ENCODE data around the gene CYP4F12. TPM values are rescaled to one million over a fixed set of nuclear protein-coding genes. Genes with fewer than 3 reads are reported as not detected.

The CYP4F12 gene
- total and polyA plus RNA-seq, 2 donors (not counting 3 experiments of a cell fraction or from before 2014, with no cell fraction given): not detected

DNA sequence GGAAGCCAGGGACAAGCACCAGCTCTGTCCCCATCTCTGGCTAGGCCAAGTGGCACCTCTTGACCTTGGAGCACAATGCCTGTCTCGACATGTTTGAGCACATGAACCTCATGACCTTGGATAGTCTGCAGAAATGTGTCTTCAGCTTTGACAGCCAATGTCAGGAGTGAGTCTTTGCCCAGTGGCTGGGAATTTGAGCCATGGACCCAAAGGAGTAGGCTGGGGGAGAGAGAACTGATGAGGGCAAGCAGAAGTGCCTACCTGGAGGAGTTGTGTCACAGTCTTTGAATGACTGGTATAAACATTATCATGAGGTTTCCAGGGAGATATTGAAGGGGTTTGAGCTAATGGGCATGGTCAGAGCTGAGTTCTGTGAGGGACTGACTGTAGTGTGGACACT, 6.7 kb upstream of the CYP4F12 start:
- no peak for TF ChIP-seq POLR2A (IDR thresholded peaks at IDR 0.05; ENCODE audit: low read depth, low read length)
- no peak for TF ChIP-seq JUN (IDR thresholded peaks at IDR 0.05; ENCODE audit: borderline replicate concordance, insufficient read depth, insufficient read length, low read depth)
- no peak for TF ChIP-seq GATA2 (IDR thresholded peaks at IDR 0.05; ENCODE audit: insufficient read depth, insufficient read length, low read depth, low read length)
- TF ChIP-seq FOS (IDR thresholded peaks at IDR 0.05; ENCODE audit: borderline replicate concordance, insufficient read depth, low read length): no peak
- no peak for TF ChIP-seq EZH2 (IDR thresholded peaks at IDR 0.05; ENCODE audit: borderline replicate concordance, low read depth, low read length, severe bottlenecking)
- no peak for TF ChIP-seq CTCF (IDR thresholded peaks at IDR 0.05; ENCODE audit: extremely low read depth in 1 of 2, insufficient read depth in 1 of 2, low read depth in 1 of 2, low read length in 2 of 2)
- no peak for TF ChIP-seq MYC (IDR thresholded peaks at IDR 0.05; ENCODE audit: low read depth, low read length)
- no peak for TF ChIP-seq MAX (IDR thresholded peaks at IDR 0.05; ENCODE audit: insufficient read depth, insufficient read length)
- no peak for TF ChIP-seq POLR2AphosphoS5 (IDR thresholded peaks at IDR 0.05; ENCODE audit: insufficient read depth, low read depth, low read length)
- Histone ChIP-seq H2AFZ (ENCODE audit: low read depth, low read length) (no peak overlapping the region), H3K9me3 (replicated peaks; ENCODE audit: control insufficient read depth, insufficient read depth, low read length) (no peaks in the 10 kb centered on the region), H3K4me2 (ENCODE audit: insufficient read depth, low read length) (no peak overlapping the region), H4K20me1 (replicated peaks; ENCODE audit: control insufficient read depth, extremely low read depth, insufficient read depth, low read length) (no peaks in the 10 kb centered on the region), H3K9me1 (replicated peaks; ENCODE audit: control insufficient read depth, extremely low read depth, insufficient read depth, low read length) (no peaks in the 10 kb centered on the region), H3K79me2 (ENCODE audit: control insufficient read depth, insufficient read depth, low read length) (no peaks in the 10 kb centered on the region), H3K27ac (ENCODE audit: insufficient read depth, low read depth, low read length) (no peak overlapping the region), H3K4me1 (ENCODE audit: control insufficient read depth, extremely low read depth, insufficient read depth, low read length) (no peaks in the 10 kb centered on the region), H3K4me3 (replicated peaks in 1 of 3; ENCODE audit: insufficient read depth in 1 of 3, low read depth in 1 of 3, low read length in 3 of 3) (no peak overlapping the region), H3K27me3 (ENCODE audit: control insufficient read depth in 2 of 2, insufficient read depth in 2 of 2, low read length in 2 of 2) (no peaks in the 10 kb centered on the region), H3K36me3 (ENCODE audit: control insufficient read depth in 2 of 2, extremely low read depth in 1 of 2, insufficient read depth in 2 of 2, low read length in 2 of 2) (no peaks in the 10 kb centered on the region), H3K9ac (replicated peaks; ENCODE audit: extremely low read depth, insufficient read depth, low read length) (no peak overlapping the region)
- no TSS peak for BruUV-seq (replicated peaks)
- FAIRE-seq (no peak), DNase-seq (ENCODE audit: low read depth, low spot score) (no peak)
- ChIA-PET POLR2A (no interaction called here), CTCF (interaction anchor here (0.6 kb wide), 1 partner anchor 1282 kb away, joined by 3 read pairs; no protein-coding TSS in a partner anchor)
- dilution Hi-C loops (cut with MboI; ENCODE audit: extremely low pct_ligation_motif_present, low sequenced_read_pairs): no loop called here
- intact Hi-C loops (cut with micrococcal nuclease): no loop called here
